Activated T-cell treated with anti-CD3 and anti-CD28 coated beads, Interleukin-2, amount 50 U/mL, for 72 hours (primary cell): ENCODE results near the gene MBLAC1. TPM values are rescaled to one million over a fixed set of nuclear protein-coding genes. Genes with fewer than 3 reads are reported as not detected.

Source experiments
- ATAC-seq, 2 donors: fragments of 150-1000 bp; cut with Tn5 transposase; replicated peaks in 1 of 2; 2 replicates each; pipeline ENCODE4 v1.10.0; 2021; ENCODE audit warnings: moderate library complexity in 2 of 2, mild to moderate bottlenecking in 1 of 2
- DNase-seq, 2 donors: peaks; one replicate each; pipeline ENCODE4 v3.0.0; 2021 to 2022; ENCODE audit warnings: mixed read lengths in 1 of 2
- H3K27ac Mint-ChIP-seq: one replicate; pipeline ENCODE4 v1.8.0; 2022; ENCODE audit warnings: mild to moderate bottlenecking, moderate library complexity, mixed read lengths
- H3K27me3 Mint-ChIP-seq: one replicate; pipeline ENCODE4 v1.8.0; 2022; ENCODE audit warnings: low read depth, mixed read lengths
- H3K36me3 Mint-ChIP-seq, 2 donors: one replicate each; pipeline ENCODE4 v1.8.0; 2022; ENCODE audit warnings: mixed read lengths in 2 of 2, mild to moderate bottlenecking in 1 of 2; ENCODE audit not compliant: insufficient read depth in 2 of 2
- H3K4me1 Mint-ChIP-seq: one replicate; pipeline ENCODE4 v1.8.0; 2022; ENCODE audit warnings: low read depth, mixed read lengths
- H3K4me3 Mint-ChIP-seq, 2 donors: one replicate each; pipeline ENCODE4 v1.8.0; 2022; ENCODE audit warnings: mild to moderate bottlenecking in 2 of 2, mixed read lengths in 2 of 2, moderate library complexity in 2 of 2
- H3K9me3 Mint-ChIP-seq, 2 donors: one replicate each; pipeline ENCODE4 v1.8.0; 2022; ENCODE audit warnings: mixed read lengths in 2 of 2
- total RNA-seq, 2 donors: library from RNA; stranded (reverse); gene quantifications; one replicate each; pipeline ENCODE4 v1.2.3, GENCODE V29; 2022

Gene MBLAC1
- 1 to 10 TPM; 3.2 to 3.4 TPM for total RNA-seq

GRCh38 chr7:100126931-100127865 lies at the start of gene MBLAC1:
Gene MBLAC1, plus strand, starts transcription at chr7:100126967. Its CDS starts 429 bp downstream, at chr7:100127396.
- ATAC-seq (peak; percentile 78 to 79), DNase-seq (peak; percentile 93)
- no peaks in the 10 kb centered on the region for H3K27me3 Mint-ChIP-seq
- H3K27ac Mint-ChIP-seq = peak within 1 kb of the TSS; percentile 98
- H3K9me3 Mint-ChIP-seq = no peaks in the 10 kb centered on the region
- peaks cover 0 to 3% of the 10 kb centered on the region in 2 donors for H3K36me3 Mint-ChIP-seq
- peak within 1 kb of the TSS; percentile 97 to 98 for H3K4me3 Mint-ChIP-seq
- peaks cover 40% of the 10 kb centered on the region for H3K4me1 Mint-ChIP-seq

GRCh38 chr7:100077205-100077604 lies 49.6 kb upstream of the MBLAC1 start:
- DNase-seq (no peak), ATAC-seq (no peak)
- Mint-ChIP-seq H3K36me3 (peaks cover 28 to 50% of the 10 kb centered on the region in 2 donors), H3K27ac (no peak overlapping the region), H3K4me3 (no peak overlapping the region), H3K4me1 (peaks cover 18% of the 10 kb centered on the region), H3K9me3 (peaks cover 4 to 8% of the 10 kb centered on the region in 2 donors), H3K27me3 (no peaks in the 10 kb centered on the region)

GRCh38 chr7:100079024-100079560 lies 47.7 kb upstream of the MBLAC1 start:
- H3K36me3 Mint-ChIP-seq = peaks cover 17 to 33% of the 10 kb centered on the region in 2 donors
- no peaks in the 10 kb centered on the region for H3K27me3 Mint-ChIP-seq
- no peak overlapping the region for H3K4me3 Mint-ChIP-seq
- no peaks in the 10 kb centered on the region for H3K9me3 Mint-ChIP-seq
- H3K4me1 Mint-ChIP-seq = peaks cover 28% of the 10 kb centered on the region
- no peak overlapping the region for H3K27ac Mint-ChIP-seq
- ATAC-seq = no peak
- no peak for DNase-seq

- peak overlapping the region; percentile 90 to 94 for H3K4me3 Mint-ChIP-seq
- peaks cover 7 to 15% of the 10 kb centered on the region in 2 donors for H3K36me3 Mint-ChIP-seq
- peak overlapping the region; percentile 91 for H3K27ac Mint-ChIP-seq
- DNase-seq = no peak
- no peak for ATAC-seq
- no peaks in the 10 kb centered on the region for H3K27me3 Mint-ChIP-seq
- H3K9me3 Mint-ChIP-seq = no peaks in the 10 kb centered on the region
- H3K4me1 Mint-ChIP-seq = peaks cover 28% of the 10 kb centered on the region
Measured at GRCh38 chr7:100080907-100081534, 45.7 kb upstream of the MBLAC1 start.

- ATAC-seq = peak; percentile 90
- Mint-ChIP-seq H3K36me3 (peaks cover 6 to 10% of the 10 kb centered on the region in 2 donors), H3K9me3 (no peaks in the 10 kb centered on the region), H3K27me3 (no peaks in the 10 kb centered on the region), H3K27ac (peak within 1 kb of the TSS; percentile 91), H3K4me1 (peaks cover 28% of the 10 kb centered on the region), H3K4me3 (peak within 1 kb of the TSS; percentile 90 to 94)
- DNase-seq = peak; percentile 99
Measured at GRCh38 chr7:100081535-100082102, 45.1 kb upstream of the MBLAC1 start, which contains the start of gene ZNF3. Gene ZNF3, minus strand, starts transcription at chr7:100081723. Its CDS starts 4,366 bp downstream, at chr7:100077357.

- Mint-ChIP-seq H3K4me1 (peaks cover 32% of the 10 kb centered on the region), H3K36me3 (peaks cover 2 to 6% of the 10 kb centered on the region in 2 donors), H3K9me3 (no peaks in the 10 kb centered on the region), H3K4me3 (peak overlapping the region; percentile 90 to 94), H3K27me3 (no peaks in the 10 kb centered on the region), H3K27ac (peak overlapping the region; percentile 27)
- DNase-seq (no peak), ATAC-seq (no peak)
Measured at GRCh38 chr7:100082978-100083377, 43.8 kb upstream of the MBLAC1 start.

GRCh38 chr7:100085515-100085914 lies 41.3 kb upstream of the MBLAC1 start:
- no peak overlapping the region for H3K27ac Mint-ChIP-seq
- H3K4me1 Mint-ChIP-seq = peaks cover 39% of the 10 kb centered on the region
- H3K4me3 Mint-ChIP-seq = no peak overlapping the region
- ATAC-seq = no peak
- H3K9me3 Mint-ChIP-seq = no peaks in the 10 kb centered on the region
- DNase-seq = no peak
- H3K36me3 Mint-ChIP-seq = peaks cover 3 to 6% of the 10 kb centered on the region in 2 donors
- H3K27me3 Mint-ChIP-seq = no peaks in the 10 kb centered on the region

GRCh38 chr7:100087055-100087750 lies 39.6 kb upstream of the MBLAC1 start:
- no peak for DNase-seq
- Mint-ChIP-seq H3K27ac (peak overlapping the region; percentile 94), H3K9me3 (no peaks in the 10 kb centered on the region), H3K4me1 (peaks cover 46% of the 10 kb centered on the region), H3K36me3 (peaks cover 1 to 7% of the 10 kb centered on the region in 2 donors), H3K4me3 (peak overlapping the region in 1 of 2 donors; percentile 32), H3K27me3 (no peaks in the 10 kb centered on the region)
- no peak for ATAC-seq

GRCh38 chr7:100088095-100088620 lies 38.6 kb upstream of the MBLAC1 start:
- H3K27me3 Mint-ChIP-seq = no peaks in the 10 kb centered on the region
- peak overlapping the region; percentile 94 for H3K27ac Mint-ChIP-seq
- H3K36me3 Mint-ChIP-seq = peaks cover 1 to 7% of the 10 kb centered on the region in 2 donors
- peak overlapping the region; percentile 82 to 91 for H3K4me3 Mint-ChIP-seq
- peaks cover 45% of the 10 kb centered on the region for H3K4me1 Mint-ChIP-seq
- H3K9me3 Mint-ChIP-seq = no peaks in the 10 kb centered on the region
- peak in 1 of 2 donors; percentile 7 for ATAC-seq
- no peak for DNase-seq

- Mint-ChIP-seq H3K4me3 (peak within 1 kb of the TSS; percentile 82 to 91), H3K27me3 (no peaks in the 10 kb centered on the region), H3K27ac (peak within 1 kb of the TSS; percentile 94), H3K9me3 (no peaks in the 10 kb centered on the region), H3K36me3 (peaks cover 3 to 10% of the 10 kb centered on the region in 2 donors), H3K4me1 (peaks cover 44% of the 10 kb centered on the region)
- DNase-seq (peak; percentile 92 to 93), ATAC-seq (peak; percentile 58 to 81)
Measured at GRCh38 chr7:100088621-100089457, 37.9 kb upstream of the MBLAC1 start, which contains the start of gene COPS6. Gene COPS6, plus strand, starts transcription at chr7:100088969. Its CDS starts 22 bp downstream, at chr7:100088991.

- Mint-ChIP-seq H3K27ac (peak overlapping the region; percentile 87), H3K36me3 (peaks cover 3 to 13% of the 10 kb centered on the region in 2 donors), H3K4me3 (peak overlapping the region; percentile 82 to 91), H3K4me1 (peaks cover 44% of the 10 kb centered on the region), H3K9me3 (no peaks in the 10 kb centered on the region), H3K27me3 (no peaks in the 10 kb centered on the region)
- DNase-seq = no peak
- ATAC-seq = no peak
Measured at GRCh38 chr7:100089458-100090196, 37.1 kb upstream of the MBLAC1 start.
